Measurements from ENCODE around the gene HTR3C.
A peak's percentile ranks its signal among the peaks of the same experiment; 100 is the strongest.
"Not testable (repeated sequence)": the region's sequence is repeated elsewhere in the genome, so short reads cannot be mapped to it uniquely, and the experiment has no call there.

The HTR3C gene

GRCh38 chr3:184029443-184029842 is 23.4 kb upstream of the HTR3C start:
- DNase-seq: no peak
- in situ Hi-C loops (cut with MboI; ENCODE audit: low pct_unique_long_range_greater_than_20kb, low sequenced_read_pairs): no loop called here

DNA sequence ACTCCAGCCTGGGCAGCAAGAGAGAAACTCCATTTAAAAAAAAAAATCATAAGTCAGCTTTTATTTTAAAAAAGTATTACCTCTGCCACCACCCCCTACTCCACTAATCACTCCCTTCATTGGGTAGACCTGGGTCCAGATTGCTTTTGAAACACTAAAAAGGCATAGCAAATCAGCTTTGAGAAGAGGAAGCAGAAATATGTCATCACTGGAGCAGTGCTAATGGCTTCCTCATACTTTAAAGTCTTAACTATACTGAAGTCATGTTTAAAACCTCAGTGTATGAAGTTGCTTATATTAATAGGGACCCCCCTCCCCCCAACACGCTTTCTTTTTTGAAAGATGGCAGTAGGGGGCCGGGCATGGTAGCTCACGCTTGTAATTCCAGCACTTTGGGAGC is 22.3 kb upstream of the HTR3C start:
- no peak for DNase-seq
- in situ Hi-C loops (cut with MboI; ENCODE audit: low pct_unique_long_range_greater_than_20kb, low sequenced_read_pairs): no loop called here

- in situ Hi-C loops (cut with MboI; ENCODE audit: low pct_unique_long_range_greater_than_20kb, low sequenced_read_pairs): no loop called here
- DNase-seq: peak; percentile 41
These were observed 21.6 kb upstream of the HTR3C start, which contains the start of gene HTR3D for GRCh38 chr3:184031187-184031792. TSS of gene HTR3D (plus strand) at chr3:184031742. CDS start at chr3:184031742, 0 bp downstream.

GRCh38 chr3:184037816-184038215 is 15.0 kb upstream of the HTR3C start:
- in situ Hi-C loops (cut with MboI; ENCODE audit: low pct_unique_long_range_greater_than_20kb, low sequenced_read_pairs): no loop called here
- no peak for DNase-seq

DNA sequence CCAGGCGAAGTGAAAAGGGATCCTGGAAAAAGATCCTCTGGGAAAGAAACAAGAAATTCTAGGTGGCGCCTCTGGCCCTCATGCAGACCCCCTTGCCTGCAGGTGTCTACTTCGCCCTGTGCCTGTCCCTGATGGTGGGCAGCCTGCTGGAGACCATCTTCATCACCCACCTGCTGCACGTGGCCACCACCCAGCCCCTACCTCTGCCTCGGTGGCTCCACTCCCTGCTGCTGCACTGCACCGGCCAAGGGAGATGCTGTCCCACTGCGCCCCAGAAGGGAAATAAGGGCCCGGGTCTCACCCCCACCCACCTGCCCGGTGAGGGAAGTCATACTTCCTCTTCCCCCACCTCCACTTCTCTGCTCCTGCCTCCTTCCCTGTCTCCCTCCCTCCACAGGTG is 14.5 kb upstream of the HTR3C start:
- in situ Hi-C loops (cut with MboI; ENCODE audit: low pct_unique_long_range_greater_than_20kb, low sequenced_read_pairs): not testable (repeated sequence)

GRCh38 chr3:184039414-184039813 is 13.4 kb upstream of the HTR3C start:
- in situ Hi-C loops (cut with MboI; ENCODE audit: low pct_unique_long_range_greater_than_20kb, low sequenced_read_pairs): no loop called here
- no peak for DNase-seq

More for the DNA sequence above, 14.5 kb upstream of the HTR3C start:
- not testable (repeated sequence) for DNase-seq

GRCh38 chr3:184040010-184040409 is 12.8 kb upstream of the HTR3C start:
- in situ Hi-C loops (cut with MboI; ENCODE audit: low pct_unique_long_range_greater_than_20kb, low sequenced_read_pairs): no loop called here
- DNase-seq: peak; percentile 32

GRCh38 chr3:184042617-184043016 is 10.2 kb upstream of the HTR3C start:
- in situ Hi-C loops (cut with MboI; ENCODE audit: low pct_unique_long_range_greater_than_20kb, low sequenced_read_pairs): no loop called here
- DNase-seq: no peak

DNA sequence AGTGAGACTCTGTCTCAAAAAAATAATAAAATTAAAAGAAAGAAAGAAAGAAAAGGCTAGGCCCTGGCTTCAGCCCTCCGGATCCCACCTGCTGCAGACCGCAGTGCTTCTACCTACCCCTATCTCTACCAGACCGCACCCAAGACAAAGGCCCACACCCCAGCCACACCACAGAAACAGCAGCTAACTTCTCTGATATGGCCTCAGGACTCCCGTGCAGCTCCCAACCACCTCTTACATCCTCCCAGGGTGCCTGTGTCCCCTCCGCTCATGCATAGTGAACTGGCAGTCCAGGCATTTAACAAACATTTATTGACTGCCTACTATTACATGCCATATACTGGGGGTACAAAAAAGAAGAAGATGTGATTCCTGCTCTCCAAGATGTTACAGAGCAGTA is 6.9 kb upstream of the HTR3C start:
- in situ Hi-C loops (cut with MboI; ENCODE audit: low pct_unique_long_range_greater_than_20kb, low sequenced_read_pairs): no loop called here
- no peak for DNase-seq

GRCh38 chr3:184050217-184050847 is 2.5 kb upstream of the HTR3C start:
- in situ Hi-C loops (cut with MboI; ENCODE audit: low pct_unique_long_range_greater_than_20kb, low sequenced_read_pairs): no loop called here
- peak; percentile 18 for DNase-seq

DNA sequence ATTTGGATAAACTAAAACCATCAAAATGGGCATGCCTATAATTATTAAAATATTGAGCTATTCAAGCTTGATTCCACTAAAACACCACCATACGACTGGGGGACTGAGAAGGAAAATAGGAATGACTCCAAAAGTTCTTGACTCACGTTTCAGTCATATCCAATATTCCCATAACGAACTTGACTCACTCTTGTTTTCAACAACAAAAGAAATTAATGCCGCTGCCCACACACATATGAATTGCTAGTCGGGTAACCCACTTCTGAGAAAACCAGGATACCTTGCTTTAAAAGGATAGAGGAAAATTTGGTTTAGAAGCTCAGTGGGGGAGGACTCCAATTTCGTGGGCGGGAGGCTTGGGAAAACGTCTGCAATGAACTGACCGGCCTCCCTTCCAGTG is 5.2 kb downstream of the HTR3C start:
- no peak for DNase-seq

DNA sequence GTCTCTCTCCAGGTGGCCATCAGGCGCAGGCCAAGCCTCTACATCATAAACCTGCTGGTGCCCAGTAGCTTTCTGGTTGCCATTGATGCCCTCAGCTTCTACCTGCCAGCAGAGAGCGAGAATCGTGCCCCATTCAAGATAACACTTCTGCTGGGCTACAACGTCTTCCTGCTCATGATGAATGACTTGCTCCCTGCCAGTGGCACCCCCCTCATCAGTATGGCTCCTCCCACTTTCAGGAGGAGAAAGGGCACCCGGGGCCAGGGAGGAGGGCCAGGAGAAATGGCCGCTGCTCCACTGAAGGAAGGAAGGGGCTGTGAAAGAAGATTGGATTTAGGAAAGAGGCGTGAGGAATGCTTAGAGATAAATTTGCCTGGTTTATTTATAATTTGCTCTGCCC is 6.6 kb downstream of the HTR3C start:
- in situ Hi-C loops (cut with MboI; ENCODE audit: low pct_unique_long_range_greater_than_20kb, low sequenced_read_pairs): no loop called here
- no peak for DNase-seq

More for the DNA sequence above, 5.2 kb downstream of the HTR3C start:
- in situ Hi-C loops (cut with MboI; ENCODE audit: low pct_unique_long_range_greater_than_20kb, low sequenced_read_pairs): no loop called here

DNA sequence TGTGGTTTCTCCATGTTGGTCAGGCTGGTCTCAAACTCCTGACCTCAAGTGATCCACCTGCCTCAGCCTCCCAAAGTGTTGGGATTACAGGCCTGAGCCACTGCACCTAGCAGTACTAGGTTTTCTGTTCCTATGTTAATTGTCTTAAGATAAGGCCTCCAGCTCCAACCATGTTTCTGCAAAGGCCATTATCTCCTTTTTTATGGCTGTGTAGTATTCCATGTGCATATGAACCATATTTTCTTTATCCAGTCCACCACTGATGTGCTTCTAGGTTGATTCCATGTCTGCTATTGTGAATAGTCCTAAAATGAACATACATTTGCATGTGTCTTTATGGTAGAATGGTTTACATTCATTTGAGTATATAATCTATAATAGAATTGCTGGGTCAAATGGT is 9.8 kb downstream of the HTR3C start:
- no peak for DNase-seq
- in situ Hi-C loops (cut with MboI; ENCODE audit: low pct_unique_long_range_greater_than_20kb, low sequenced_read_pairs): no loop called here

DNA sequence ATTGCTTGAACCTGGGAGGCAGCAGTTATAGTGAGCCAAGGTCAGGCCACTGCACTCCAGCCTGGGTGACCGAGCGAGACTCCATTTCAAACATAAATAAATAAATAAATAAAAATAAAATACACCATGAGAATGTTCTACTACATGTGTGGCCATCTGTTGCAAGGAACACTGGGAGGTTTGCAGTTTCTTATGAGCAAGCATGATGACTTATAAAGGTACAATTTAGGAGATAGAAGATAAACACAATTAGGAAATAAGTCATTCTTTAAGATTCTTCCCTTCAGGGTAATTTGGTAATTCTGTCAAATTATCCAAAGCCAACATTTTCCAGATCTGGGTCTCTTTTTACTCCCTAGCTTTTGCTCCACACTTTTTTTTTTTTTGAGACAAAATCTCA is 13.4 kb downstream of the HTR3C start:
- in situ Hi-C loops (cut with MboI; ENCODE audit: low pct_unique_long_range_greater_than_20kb, low sequenced_read_pairs): no loop called here
- DNase-seq: no peak

DNA sequence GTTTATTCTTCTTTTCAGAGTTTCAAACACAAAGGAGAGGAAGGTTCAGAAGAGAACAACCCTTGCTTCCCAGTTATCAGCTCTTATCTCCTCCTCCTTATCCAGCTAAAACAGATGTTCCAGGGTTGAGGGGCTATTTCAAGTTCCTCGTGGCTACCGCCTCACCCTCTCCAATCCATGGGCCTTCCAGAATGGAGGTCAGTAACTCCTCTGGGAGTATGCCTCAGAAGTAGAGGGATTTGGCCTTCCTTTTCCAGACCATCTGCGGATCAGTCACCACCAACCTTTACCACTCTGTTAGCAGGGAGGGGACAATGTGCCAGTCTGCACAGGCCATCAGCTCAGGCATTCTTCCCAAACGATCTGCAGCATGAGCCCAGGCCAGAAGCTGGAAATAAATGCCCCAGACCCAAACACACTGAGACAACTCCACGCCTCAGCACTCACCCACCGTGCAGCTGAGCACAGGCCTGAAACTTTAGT is 14.8 kb downstream of the HTR3C start:
- no peak for DNase-seq
- in situ Hi-C loops (cut with MboI; ENCODE audit: low pct_unique_long_range_greater_than_20kb, low sequenced_read_pairs): no loop called here

DNA sequence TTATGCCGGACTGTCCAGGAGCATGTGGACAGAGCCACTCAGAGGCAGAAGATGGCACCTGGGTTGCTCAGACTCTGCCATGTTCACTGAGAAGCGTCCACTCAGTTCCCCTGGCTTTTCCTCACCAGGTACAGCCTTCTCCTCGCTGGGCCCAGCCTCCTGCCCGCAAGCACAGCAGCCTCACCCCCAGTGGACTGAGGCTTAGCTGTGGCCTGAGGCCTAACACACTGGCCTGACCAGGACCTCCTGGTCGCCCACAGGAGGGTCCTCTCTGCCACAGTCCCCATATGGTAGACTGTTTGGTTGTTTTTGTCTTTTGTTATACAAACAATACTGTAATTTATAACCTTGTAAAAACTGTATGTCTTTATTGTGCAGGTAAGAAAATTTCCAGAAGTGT is 15.5 kb downstream of the HTR3C start:
- in situ Hi-C loops (cut with MboI; ENCODE audit: low pct_unique_long_range_greater_than_20kb, low sequenced_read_pairs): no loop called here
- no peak for DNase-seq

DNA sequence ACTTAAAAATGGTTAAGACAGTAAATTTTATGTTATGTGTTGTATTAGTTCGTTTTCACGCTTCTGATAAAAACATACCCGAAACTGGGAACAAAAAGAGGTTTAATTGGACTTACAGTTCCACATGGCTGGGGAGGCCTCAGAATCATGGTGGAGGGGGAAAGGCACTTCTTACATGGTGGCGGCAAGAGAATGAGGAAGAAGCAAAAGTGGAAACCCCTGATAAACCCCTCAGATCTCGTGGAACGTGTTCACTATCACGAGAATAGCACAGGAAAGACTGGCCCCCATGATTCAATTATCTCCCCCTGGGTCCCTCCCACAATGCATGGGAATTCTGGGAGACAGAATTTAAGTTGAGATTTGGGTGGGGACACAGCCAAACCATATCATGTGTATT is 18.3 kb downstream of the HTR3C start:
- in situ Hi-C loops (cut with MboI; ENCODE audit: low pct_unique_long_range_greater_than_20kb, low sequenced_read_pairs); DNase-seq: not testable (repeated sequence)

GRCh38 chr3:184073621-184074020 is 20.8 kb downstream of the HTR3C start:
- in situ Hi-C loops (cut with MboI; ENCODE audit: low pct_unique_long_range_greater_than_20kb, low sequenced_read_pairs): no loop called here

DNA sequence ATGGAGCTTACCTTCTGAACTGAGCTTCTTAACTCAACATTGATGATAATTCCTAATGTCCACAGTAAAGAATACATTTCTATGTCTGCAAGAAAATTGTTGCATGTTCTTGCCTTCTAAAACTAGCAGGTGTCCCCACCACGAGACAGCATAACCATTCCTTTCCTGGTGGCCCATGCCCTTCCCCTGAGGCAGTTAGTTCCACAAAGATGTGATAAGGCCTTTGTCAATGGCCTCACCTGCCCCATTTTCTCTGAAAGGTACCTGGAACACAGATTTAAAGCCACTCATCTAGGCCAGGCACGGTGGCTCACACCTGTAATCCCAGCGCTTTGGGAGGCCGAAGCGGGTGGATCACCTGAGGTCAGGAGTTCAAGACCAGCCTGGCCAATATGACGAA is 23.1 kb downstream of the HTR3C start:
- DNase-seq: no peak
- in situ Hi-C loops (cut with MboI; ENCODE audit: low pct_unique_long_range_greater_than_20kb, low sequenced_read_pairs): no loop called here

More at GRCh38 chr3:184073621-184074020, 20.8 kb downstream of the HTR3C start:
- no peak for DNase-seq

GRCh38 chr3:184077881-184078280 is 25.0 kb downstream of the HTR3C start:
- no peak for DNase-seq
- in situ Hi-C loops (cut with MboI; ENCODE audit: low pct_unique_long_range_greater_than_20kb, low sequenced_read_pairs): no loop called here

DNA sequence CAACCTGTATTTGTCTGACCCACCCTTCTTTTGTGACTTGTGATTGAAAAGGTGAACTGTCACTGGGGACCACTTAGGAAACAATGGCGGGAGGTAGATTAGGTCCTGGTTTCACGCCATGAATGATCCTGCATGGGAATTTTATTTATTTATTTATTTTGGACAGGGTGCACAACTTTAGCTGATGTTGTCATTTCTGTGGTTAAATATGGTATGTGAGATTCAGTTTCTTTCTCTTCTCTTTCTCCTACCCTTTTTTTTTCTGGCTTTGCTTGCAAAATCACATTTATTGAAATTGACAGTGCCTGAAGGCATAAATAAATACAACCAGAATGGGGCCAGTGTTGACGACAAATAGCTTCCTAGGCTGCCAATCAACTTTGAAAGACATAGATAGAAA is 26.0 kb downstream of the HTR3C start:
- in situ Hi-C loops (cut with MboI; ENCODE audit: low pct_unique_long_range_greater_than_20kb, low sequenced_read_pairs): no loop called here
- DNase-seq: no peak

Measured in KBM-7 (cell line).